A673 (cell line): Measurements from ENCODE around the gene ITPRID2. TPM values are rescaled to one million over a fixed set of nuclear protein-coding genes. Genes with fewer than 3 reads are reported as not detected.

ENCODE experiments used
- BruUV-seq: library from RNA; stranded (reverse); fragments of 400-500 nt; replicated peaks from 2 replicates; lab custom pipeline; 2021; lab: Mats Ljungman, UMichigan
- CTCF ChIA-PET: fragments of 300-600 bp; sonication (Branson Sonifier 250); formaldehyde crosslinking; loops from one replicate; lab custom pipeline; 2022; ENCODE audit warnings: antibody characterized with exemption; lab: Charles Lee
- POLR2A ChIA-PET: fragments of 300-600 bp; sonication (Branson Sonifier 250); formaldehyde crosslinking; loops from one replicate; lab custom pipeline; 2022; ENCODE audit warnings: antibody characterized with exemption; ENCODE audit not compliant: low non-redundant PET; lab: Charles Lee
- DNase-seq: peaks from one replicate; pipeline ENCODE4 v3.0.0-alpha.2; 2015; ENCODE audit warnings: low spot score
- H3K27ac ChIP-seq: fragments of 200-600 bp; sonication (generic); 2 replicates; pipeline ENCODE4 v1.5.1; 2016; ENCODE audit warnings: mixed run types, low read depth, mild to moderate bottlenecking, mixed read lengths, antibody characterized with exemption, low read length; ENCODE audit not compliant: poor library complexity, severe bottlenecking
- H3K27me3 ChIP-seq: fragments of 200-600 bp; sonication (generic); replicated peaks from 2 replicates; pipeline ENCODE4 v1.6.1; 2017; ENCODE audit warnings: mixed run types, low read depth, mild to moderate bottlenecking, mixed read lengths, antibody characterized with exemption, low read length; ENCODE audit not compliant: insufficient read depth, poor library complexity
- H3K36me3 ChIP-seq: fragments of 200-600 bp; sonication (generic); 2 replicates; pipeline ENCODE4 v1.6.1; 2016; ENCODE audit warnings: mixed run types, mild to moderate bottlenecking, mixed read lengths, antibody characterized with exemption, low read length; ENCODE audit not compliant: insufficient read depth, poor library complexity, severe bottlenecking
- H3K4me1 ChIP-seq: fragments of 200-600 bp; sonication (generic); 2 replicates; pipeline ENCODE4 v1.6.1; 2017; ENCODE audit warnings: mixed run types, mild to moderate bottlenecking, mixed read lengths, antibody characterized with exemption, low read length; ENCODE audit not compliant: insufficient read depth, poor library complexity, severe bottlenecking
- H3K4me3 ChIP-seq: fragments of 200-600 bp; sonication (generic); 2 replicates; pipeline ENCODE4 v1.5.1; 2016; ENCODE audit warnings: low read depth, mixed run types, mild to moderate bottlenecking, mixed read lengths, low read length; ENCODE audit not compliant: poor library complexity, severe bottlenecking
- H3K9me3 ChIP-seq: fragments of 200-600 bp; sonication (generic); 2 replicates; pipeline ENCODE4 v1.6.1; 2016; ENCODE audit warnings: mixed run types, low read depth, mild to moderate bottlenecking, mixed read lengths, antibody characterized with exemption, low read length; ENCODE audit not compliant: poor library complexity, severe bottlenecking
- CTCF ChIP-seq: fragments of 300-800, 200-600 bp; sonication (generic); conservative IDR thresholded peaks from 2 replicates; pipeline ENCODE4 v1.5.1; 2017; ENCODE audit warnings: low read depth, mild to moderate bottlenecking, antibody characterized with exemption, low read length, moderate library complexity, mixed read lengths
- EZH2 ChIP-seq: fragments of 200-600 bp; sonication (generic); IDR thresholded peaks from 2 replicates; pipeline ENCODE4 v1.6.1; 2017; ENCODE audit warnings: borderline replicate concordance, low read depth, mild to moderate bottlenecking, mixed read lengths, antibody characterized with exemption, low read length; ENCODE audit not compliant: poor library complexity, severe bottlenecking
- intact Hi-C: fragments of 100-400 bp; cut with micrococcal nuclease; formaldehyde crosslinking; loops from one replicate; pipeline ENCODE4 v1.10.0; 2022; ENCODE audit not compliant: unreplicated experiment
- total RNA-seq: library from RNA; stranded (reverse); gene quantifications from 2 replicates; pipeline ENCODE4 v1.2.3, GENCODE V29; 2021

ITPRID2 gene
- total RNA-seq, 1 experiment from 2014 or later, result 141 TPM

GRCh38 chr2:181918188-181918587 lies 26.7 kb downstream of the ITPRID2 start:
- no peak for DNase-seq
- no peaks in the 10 kb centered on the region for H3K9me3 ChIP-seq
- no peaks in the 10 kb centered on the region for H3K4me1 ChIP-seq
- H3K36me3 ChIP-seq, result peaks cover 88% of the 10 kb centered on the region
- TF ChIP-seq EZH2 (no peak), CTCF (no peak)
- ChIA-PET POLR2A (no interaction called here), CTCF (no interaction called here)
- no peaks in the 10 kb centered on the region for H3K27me3 ChIP-seq
- H3K27ac ChIP-seq, result no peak overlapping the region
- H3K4me3 ChIP-seq, result no peak overlapping the region
- intact Hi-C loops, result no loop called here
- no TSS peak for BruUV-seq

- peaks cover 21% of the 10 kb centered on the region for H3K4me1 ChIP-seq
- intact Hi-C loops, result no loop called here
- H3K27ac ChIP-seq, result no peak overlapping the region
- CTCF ChIA-PET, result no interaction called here
- H3K4me3 ChIP-seq, result no peak overlapping the region
- POLR2A ChIA-PET, result no interaction called here
- no TSS peak for BruUV-seq
- no peak for DNase-seq
- H3K27me3 ChIP-seq, result no peaks in the 10 kb centered on the region
- peaks cover 64% of the 10 kb centered on the region for H3K36me3 ChIP-seq
- H3K9me3 ChIP-seq, result no peaks in the 10 kb centered on the region
- TF ChIP-seq EZH2 (no peak), CTCF (no peak)
Measured at GRCh38 chr2:181923121-181923520, 31.6 kb downstream of the ITPRID2 start.

GRCh38 chr2:181924336-181924735 lies 32.8 kb downstream of the ITPRID2 start:
- Histone ChIP-seq H3K9me3 (no peaks in the 10 kb centered on the region), H3K4me3 (no peak overlapping the region), H3K27me3 (no peaks in the 10 kb centered on the region), H3K4me1 (peaks cover 21% of the 10 kb centered on the region), H3K36me3 (peaks cover 57% of the 10 kb centered on the region), H3K27ac (no peak overlapping the region)
- no TSS peak for BruUV-seq
- ChIA-PET CTCF (no interaction called here), POLR2A (no interaction called here)
- DNase-seq, result no peak
- TF ChIP-seq CTCF (no peak), EZH2 (no peak)
- intact Hi-C loops, result no loop called here
